Osteocyte (in vitro differentiated cells): ENCODE data around the gene HDAC4. TPM values are rescaled to one million over a fixed set of nuclear protein-coding genes. Genes with fewer than 3 reads are reported as not detected.

Experiments
- DNase-seq: peaks from one replicate; pipeline ENCODE4 v3.0.0; 2021; ENCODE audit warnings: mixed read lengths; ENCODE audit not compliant: unreplicated experiment; ENCODE audit errors: extremely low spot score
- H3K27ac Mint-ChIP-seq: one replicate; pipeline ENCODE4 v1.8.0; 2021; ENCODE audit warnings: mild to moderate bottlenecking, mixed read lengths; ENCODE audit not compliant: unreplicated experiment
- H3K27me3 Mint-ChIP-seq: one replicate; pipeline ENCODE4 v1.8.0; 2021; ENCODE audit warnings: mixed read lengths; ENCODE audit not compliant: unreplicated experiment
- H3K36me3 Mint-ChIP-seq: one replicate; pipeline ENCODE4 v1.8.0; 2021; ENCODE audit warnings: mixed read lengths; ENCODE audit not compliant: unreplicated experiment
- H3K4me1 Mint-ChIP-seq: one replicate; pipeline ENCODE4 v1.8.0; 2021; ENCODE audit warnings: mixed read lengths; ENCODE audit not compliant: unreplicated experiment
- H3K4me3 Mint-ChIP-seq: one replicate; pipeline ENCODE4 v1.8.0; 2021; ENCODE audit warnings: mild to moderate bottlenecking, moderate library complexity, mixed read lengths; ENCODE audit not compliant: unreplicated experiment
- H3K9me3 Mint-ChIP-seq: one replicate; pipeline ENCODE4 v1.8.0; 2021; ENCODE audit warnings: mixed read lengths; ENCODE audit not compliant: unreplicated experiment
- CTCF ChIP-seq: fragments of 200-600 bp; sonication (generic); IDR thresholded peaks from 2 replicates; pipeline ENCODE4 v1.5.0; 2021; ENCODE audit warnings: antibody characterized with exemption, mild to moderate bottlenecking, moderate library complexity
- total RNA-seq: library from RNA; stranded (reverse); gene quantifications from 2 replicates; pipeline ENCODE4 v1.2.1, GENCODE V29; 2021

Gene HDAC4
- total RNA-seq, 1 donor from 2014 or later = 30.3 TPM

GRCh38 chr2:239142296-239142695, 258.5 kb downstream of the HDAC4 start:
- DNase-seq = no peak
- no peaks in the 10 kb centered on the region for H3K9me3 Mint-ChIP-seq
- H3K4me1 Mint-ChIP-seq = no peaks in the 10 kb centered on the region
- no peak overlapping the region for H3K4me3 Mint-ChIP-seq
- H3K27ac Mint-ChIP-seq = no peak overlapping the region
- TF ChIP-seq CTCF = no peak
- H3K36me3 Mint-ChIP-seq = peaks cover 6% of the 10 kb centered on the region
- H3K27me3 Mint-ChIP-seq = no peaks in the 10 kb centered on the region

- Mint-ChIP-seq H3K4me1 (no peaks in the 10 kb centered on the region), H3K27ac (no peak overlapping the region), H3K9me3 (no peaks in the 10 kb centered on the region), H3K36me3 (peaks cover 10% of the 10 kb centered on the region), H3K4me3 (no peak overlapping the region), H3K27me3 (no peaks in the 10 kb centered on the region)
- DNase-seq = no peak
- no peak for TF ChIP-seq CTCF
Observed at GRCh38 chr2:239141021-239141760, 259.6 kb downstream of the HDAC4 start.

GRCh38 chr2:239140346-239141020, 260.3 kb downstream of the HDAC4 start:
- Mint-ChIP-seq H3K27me3 (no peaks in the 10 kb centered on the region), H3K4me1 (no peaks in the 10 kb centered on the region), H3K36me3 (peaks cover 11% of the 10 kb centered on the region), H3K9me3 (no peaks in the 10 kb centered on the region), H3K4me3 (no peak overlapping the region), H3K27ac (no peak overlapping the region)
- TF ChIP-seq CTCF = no peak
- DNase-seq = no peak

GRCh38 chr2:239139566-239139965, 261.3 kb downstream of the HDAC4 start:
- no peak for DNase-seq
- Mint-ChIP-seq H3K4me3 (no peak overlapping the region), H3K9me3 (no peaks in the 10 kb centered on the region), H3K27ac (no peak overlapping the region), H3K36me3 (peaks cover 11% of the 10 kb centered on the region), H3K4me1 (no peaks in the 10 kb centered on the region), H3K27me3 (no peaks in the 10 kb centered on the region)
- no peak for TF ChIP-seq CTCF

GRCh38 chr2:239139101-239139500, 261.7 kb downstream of the HDAC4 start:
- Mint-ChIP-seq H3K36me3 (peaks cover 11% of the 10 kb centered on the region), H3K9me3 (no peaks in the 10 kb centered on the region), H3K27ac (no peak overlapping the region), H3K27me3 (no peaks in the 10 kb centered on the region), H3K4me3 (no peak overlapping the region), H3K4me1 (no peaks in the 10 kb centered on the region)
- DNase-seq = no peak
- no peak for TF ChIP-seq CTCF
